OCI-LY1 (cell line): ENCODE measurements around the gene SLC25A21.

Source experiments
- H2AFZ ChIP-seq: fragments of 200-600 bp; sonication (generic), shearing (Covaris generic); 2 replicates; pipeline ENCODE4 v1.6.0; 2014; ENCODE audit warnings: antibody characterized with exemption, mild to moderate bottlenecking, low read length
- H3F3A ChIP-seq: fragments of 200-600 bp; sonication (generic), shearing (Covaris generic); 2 replicates; pipeline ENCODE4 v1.6.0; 2014; ENCODE audit warnings: mild to moderate bottlenecking, antibody characterized with exemption, low read length, moderate library complexity; ENCODE audit not compliant: insufficient read depth
- H3K27ac ChIP-seq: fragments of 200-600 bp; sonication (generic); 2 replicates; pipeline ENCODE4 v1.5.1; 2014; ENCODE audit warnings: low read length, mixed run types, mild to moderate bottlenecking, low read depth; ENCODE audit not compliant: poor library complexity, severe bottlenecking
- H3K27me3 ChIP-seq: fragments of 200-600 bp; sonication (generic); 2 replicates; pipeline ENCODE4 v1.6.0; 2014; ENCODE audit warnings: antibody characterized with exemption, mild to moderate bottlenecking, low read length, moderate library complexity; ENCODE audit not compliant: insufficient read depth
- H3K36me3 ChIP-seq: fragments of 200-600 bp; sonication (generic); 2 replicates; pipeline ENCODE4 v1.6.1; 2014; ENCODE audit warnings: mild to moderate bottlenecking, antibody characterized with exemption, low read length, moderate library complexity, mixed read lengths; ENCODE audit not compliant: insufficient read depth
- H3K4me1 ChIP-seq: fragments of 200-600 bp; sonication (generic); 2 replicates; pipeline ENCODE4 v1.5.1; 2014; ENCODE audit warnings: mild to moderate bottlenecking, low read length, moderate library complexity; ENCODE audit not compliant: insufficient read depth, severe bottlenecking
- H3K4me2 ChIP-seq: fragments of 200-600 bp; sonication (generic), shearing (Covaris generic); 2 replicates; pipeline ENCODE4 v1.6.1; 2014; ENCODE audit warnings: low read length
- H3K4me3 ChIP-seq: fragments of 200-600 bp; sonication (generic); 2 replicates; pipeline ENCODE4 v1.5.1; 2014; ENCODE audit warnings: low read length, low read depth, mild to moderate bottlenecking, mixed read lengths; ENCODE audit not compliant: poor library complexity, severe bottlenecking
- H3K79me2 ChIP-seq: fragments of 200-600 bp; shearing (Covaris generic); 2 replicates; pipeline ENCODE4 v1.6.1; 2016; ENCODE audit warnings: mixed run types, low read length, mixed read lengths; ENCODE audit not compliant: insufficient read depth
- H3K9ac ChIP-seq: fragments of 200-600 bp; sonication (generic), shearing (Covaris generic); 2 replicates; pipeline ENCODE4 v1.6.1; 2014; ENCODE audit warnings: mild to moderate bottlenecking, low read length, mixed read lengths
- H3K9me2 ChIP-seq: fragments of 200-600 bp; sonication (generic), shearing (Covaris generic); 2 replicates; pipeline ENCODE4 v1.6.1; 2014; ENCODE audit warnings: low read depth, mild to moderate bottlenecking, low read length, mixed read lengths
- H3K9me3 ChIP-seq: fragments of 200-600 bp; shearing (Covaris generic); 2 replicates; pipeline ENCODE4 v1.6.1; 2014; ENCODE audit warnings: low read length, mixed read lengths
- H4K20me1 ChIP-seq: fragments of 200-600 bp; sonication (generic), shearing (Covaris generic); 2 replicates; pipeline ENCODE4 v1.6.0; 2016; ENCODE audit warnings: mild to moderate bottlenecking, low read length; ENCODE audit not compliant: insufficient read depth
- CTCF ChIP-seq: fragments of 200-600 bp; sonication (generic), shearing (Covaris generic); IDR thresholded peaks from 2 replicates; pipeline ENCODE4 v1.5.1; 2017; ENCODE audit warnings: mild to moderate bottlenecking, antibody characterized with exemption, low read length, moderate library complexity, mixed read lengths
- EZH2 ChIP-seq: fragments of 200-600 bp; sonication (generic), shearing (Covaris generic); IDR thresholded peaks from 2 replicates; pipeline ENCODE4 v1.8.0; 2017; ENCODE audit warnings: borderline replicate concordance, mixed run types, mild to moderate bottlenecking, antibody characterized with exemption, low read length, moderate library complexity, mixed read lengths

SLC25A21 gene

GRCh38 chr14:36934304-36934703 is 238.1 kb downstream of the SLC25A21 start:
- H3K36me3 ChIP-seq, result no peaks in the 10 kb centered on the region
- H3K4me1 ChIP-seq, result no peaks in the 10 kb centered on the region
- H2AFZ ChIP-seq, result no peak overlapping the region

GRCh38 chr14:36931791-36932190 is 240.6 kb downstream of the SLC25A21 start:
- no peak overlapping the region for H3K9ac ChIP-seq
- no peaks in the 10 kb centered on the region for H3K27me3 ChIP-seq
- H3K4me3 ChIP-seq, result no peak overlapping the region
- no peaks in the 10 kb centered on the region for H3K79me2 ChIP-seq
- no peak overlapping the region for H3K4me2 ChIP-seq
- H3K27ac ChIP-seq, result no peak overlapping the region
- no peak for TF ChIP-seq CTCF
- no peak for TF ChIP-seq EZH2
- no peaks in the 10 kb centered on the region for H3K36me3 ChIP-seq
- no peaks in the 10 kb centered on the region for H3K9me3 ChIP-seq
- no peaks in the 10 kb centered on the region for H3K4me1 ChIP-seq
- H3F3A ChIP-seq, result no peaks in the 10 kb centered on the region
- H4K20me1 ChIP-seq, result no peaks in the 10 kb centered on the region
- no peaks in the 10 kb centered on the region for H3K9me2 ChIP-seq
- H2AFZ ChIP-seq, result no peak overlapping the region

More at GRCh38 chr14:36934304-36934703, 238.1 kb downstream of the SLC25A21 start:
- H3K27me3 ChIP-seq, result no peaks in the 10 kb centered on the region
- H3K9me2 ChIP-seq, result no peaks in the 10 kb centered on the region
- no peaks in the 10 kb centered on the region for H3K79me2 ChIP-seq
- no peaks in the 10 kb centered on the region for H3K9me3 ChIP-seq
- H3K4me3 ChIP-seq, result no peak overlapping the region
- H4K20me1 ChIP-seq, result no peaks in the 10 kb centered on the region
- H3K4me2 ChIP-seq, result no peak overlapping the region
- H3K27ac ChIP-seq, result no peak overlapping the region
- H3F3A ChIP-seq, result no peaks in the 10 kb centered on the region
- TF ChIP-seq EZH2, result no peak
- TF ChIP-seq CTCF, result no peak
- H3K9ac ChIP-seq, result no peak overlapping the region

GRCh38 chr14:36928432-36928831 is 244.0 kb downstream of the SLC25A21 start:
- H3K27ac ChIP-seq, result no peak overlapping the region
- H3K4me1 ChIP-seq, result no peaks in the 10 kb centered on the region
- H3K9ac ChIP-seq, result no peak overlapping the region
- H4K20me1 ChIP-seq, result no peaks in the 10 kb centered on the region
- no peaks in the 10 kb centered on the region for H3K9me2 ChIP-seq
- no peak overlapping the region for H3K4me2 ChIP-seq
- no peaks in the 10 kb centered on the region for H3K79me2 ChIP-seq
- no peaks in the 10 kb centered on the region for H3K27me3 ChIP-seq
- no peaks in the 10 kb centered on the region for H3K9me3 ChIP-seq
- no peak overlapping the region for H2AFZ ChIP-seq
- no peak overlapping the region for H3K4me3 ChIP-seq
- no peaks in the 10 kb centered on the region for H3K36me3 ChIP-seq
- no peaks in the 10 kb centered on the region for H3F3A ChIP-seq
- no peak for TF ChIP-seq CTCF
- no peak for TF ChIP-seq EZH2
